K562 (cell line): ENCODE data around the gene PIP4K2A. TPM values are rescaled to one million over a fixed set of nuclear protein-coding genes. Genes with fewer than 3 reads are reported as not detected.

Source experiments
- AFF4 ChIP-seq: sonication (generic); formaldehyde crosslinking; IDR thresholded peaks from 2 replicates; pipeline ENCODE4 v1.8.0; 2023; ENCODE audit warnings: mild to moderate bottlenecking, missing genetic modification reagents
- CHAMP1 ChIP-seq: fragments of 450-650 bp; IDR thresholded peaks from 2 replicates; pipeline ENCODE4 v1.6.1; 2016; ENCODE audit warnings: mild to moderate bottlenecking
- CHCHD3 ChIP-seq: fragments of 250-450 bp; sonication (Bioruptor Pico); IDR thresholded peaks from 2 replicates; pipeline ENCODE4 v2.1.2; 2022; ENCODE audit warnings: mild to moderate bottlenecking
- DPF2 ChIP-seq: fragments of 450-650 bp; IDR thresholded peaks from 2 replicates; pipeline ENCODE4 v1.6.1; 2016
- EP300 ChIP-seq: IDR thresholded peaks from 2 replicates; pipeline ENCODE4 v1.6.1; 2012; ENCODE audit warnings: low read length, improper control_type of control experiment
- FOXA1 ChIP-seq: fragments of 450-650 bp; IDR thresholded peaks from 2 replicates; pipeline ENCODE4 v1.6.1; 2016; ENCODE audit warnings: mild to moderate bottlenecking, borderline replicate concordance
- FOXJ3 ChIP-seq: sonication (generic); formaldehyde crosslinking; IDR thresholded peaks from 2 replicates; pipeline ENCODE4 v1.4.0; 2020; ENCODE audit warnings: mild to moderate bottlenecking, missing genetic modification reagents
- HNRNPL ChIP-seq: fragments of 200-400 bp; formaldehyde crosslinking; IDR thresholded peaks from 2 replicates; pipeline ENCODE4 v1.6.1; 2017; ENCODE audit warnings: low read depth, mild to moderate bottlenecking, low read length
- HOXB6 ChIP-seq: fragments of 250-450 bp; sonication (Bioruptor Pico); IDR thresholded peaks from 2 replicates; pipeline ENCODE4 v1.5.1; 2022; ENCODE audit warnings: mild to moderate bottlenecking, borderline replicate concordance
- KLF6 ChIP-seq: fragments of 250-450 bp; sonication (Bioruptor Pico); IDR thresholded peaks from 2 replicates; pipeline ENCODE4 v1.4.0; 2020; ENCODE audit warnings: mild to moderate bottlenecking, moderate library complexity, borderline replicate concordance
- MEF2D ChIP-seq: conservative IDR thresholded peaks from 2 replicates; pipeline ENCODE4 v1.6.1; 2016; ENCODE audit warnings: low read depth, missing genetic modification characterization, missing compliant biosample characterization
- MIER1 ChIP-seq: fragments of 450-650 bp; IDR thresholded peaks from 2 replicates; pipeline ENCODE4 v1.6.1; 2016; ENCODE audit warnings: antibody characterized with exemption, mild to moderate bottlenecking, low read depth
- PKNOX1 ChIP-seq: fragments of 450-650 bp; IDR thresholded peaks from 2 replicates; pipeline ENCODE4 v1.6.1; 2016
- POU5F1 ChIP-seq: fragments of 150-350 bp; IDR thresholded peaks from 2 replicates; pipeline ENCODE4 v1.6.1; 2014; ENCODE audit warnings: borderline replicate concordance, low read length, low read depth, mild to moderate bottlenecking; ENCODE audit not compliant: partially characterized antibody
- PURB ChIP-seq: sonication (generic); formaldehyde crosslinking; IDR thresholded peaks from 2 replicates; pipeline ENCODE4 v1.9.0; 2021; ENCODE audit warnings: low read depth, mild to moderate bottlenecking, missing genetic modification reagents
- RAD21 ChIP-seq, 2 experiments: fragments of 250-450 bp in 1 of 2; fragments of 450-650 bp in 1 of 2; sonication (Bioruptor Pico) in 1 of 2; formaldehyde crosslinking in 1 of 2; IDR thresholded peaks in 1 of 2; conservative IDR thresholded peaks in 1 of 2; 2 replicates each; pipeline versions ENCODE4 v1.4.0 to v1.8.0; 2020 to 2022; ENCODE audit warnings: mild to moderate bottlenecking in 2 of 2, moderate library complexity in 1 of 2
- RBM22 ChIP-seq: fragments of 200-400 bp; formaldehyde crosslinking; IDR thresholded peaks from 2 replicates; pipeline ENCODE4 v1.6.1; 2018; ENCODE audit warnings: low read length, low read depth; ENCODE audit not compliant: poor library complexity, severe bottlenecking
- RFX7 ChIP-seq: fragments of 250-450 bp; sonication (Bioruptor Pico); IDR thresholded peaks from 2 replicates; pipeline ENCODE4 v1.5.1; 2021; ENCODE audit warnings: mild to moderate bottlenecking
- SMARCA4 ChIP-seq: fragments of 450-650 bp; IDR thresholded peaks from 2 replicates; pipeline ENCODE4 v1.6.1; 2016
- SREBF2 ChIP-seq: sonication (generic); formaldehyde crosslinking; IDR thresholded peaks from 2 replicates; pipeline ENCODE4 v1.4.0; 2020; ENCODE audit warnings: mild to moderate bottlenecking, missing genetic modification reagents
- TAF15 ChIP-seq: fragments of 200-400 bp; formaldehyde crosslinking; IDR thresholded peaks from 2 replicates; pipeline ENCODE4 v1.6.1; 2017; ENCODE audit warnings: mild to moderate bottlenecking, low read depth, low read length, moderate library complexity
- U2AF2 ChIP-seq: fragments of 200-400 bp; formaldehyde crosslinking; optimal IDR thresholded peaks from 2 replicates; pipeline ENCODE3; 2017; ENCODE audit warnings: low read depth, mild to moderate bottlenecking, low read length
- ZNF354B ChIP-seq: fragments of 250-450 bp; sonication (Bioruptor Pico); IDR thresholded peaks from 2 replicates; pipeline ENCODE4 v1.4.0; 2020
- ZNF76 ChIP-seq: fragments of 250-450 bp; sonication (Bioruptor Pico); IDR thresholded peaks from 2 replicates; pipeline ENCODE4 v1.4.0; 2020; ENCODE audit warnings: mild to moderate bottlenecking, moderate library complexity, borderline replicate concordance
- polyA plus RNA-seq, 8 experiments: library from polyadenylated mRNA; depleted of rRNA in 4 of 8; stranded (reverse) in 5 of 8; unstranded in 3 of 8; fragments of >200 nt; fragmentation: Nextera tagmentation in 2 of 8; fragmentation: Illumina TruSeq in 1 of 8; extraction: Ambion mirVana in 2 of 8; extraction: Trizol in 1 of 8; gene quantifications; 2 replicates each; pipeline versions ENCODE4 v1.2.1 to v1.2.3, GENCODE V29; 2011 to 2014; ENCODE audit warnings: inconsistent platforms in 1 of 8, missing spikeins in 1 of 8
- total RNA-seq, 7 experiments: library from RNA; depleted of rRNA in 6 of 7; stranded (reverse); fragments of >200 nt in 6 of 7; fragmentation: Illumina TruSeq in 2 of 7; extraction: Trizol in 2 of 7; gene quantifications; 2 replicates each; pipeline versions ENCODE4 v1.2.1 to v1.2.3, GENCODE V29; 2011 to 2021; ENCODE audit warnings: low replicate concordance in 1 of 7

Gene PIP4K2A
- total and polyA plus RNA-seq, 9 of the 15 experiments (the other 6 are each of a cell fraction or from before 2014, with no cell fraction given) = 35.6 to 117 (median 71.9) TPM

GRCh38 chr10:22742678-22743077, 28.3 kb upstream of the PIP4K2A start (continued):
- TF ChIP-seq ZNF354B (CRISPR knock-in tag) (no peak), RBM22 (no peak), PURB (CRISPR knock-in tag) (no peak), DPF2 (peak; percentile 58; the same call in 1 of the 2 replicates), CHCHD3 (CRISPR knock-in tag) (no peak), RFX7 (CRISPR knock-in tag) (no peak), AFF4 (CRISPR knock-in tag) (no peak), TAF15 (no peak), SMARCA4 (peak; percentile 43; the same call in 1 of the 2 replicates), HOXB6 (CRISPR knock-in tag) (no peak), SREBF2 (CRISPR knock-in tag) (no peak), CHAMP1 (peak; percentile 95), EP300 (no peak), FOXA1 (no peak), MEF2D (tag) (no peak), ZNF76 (CRISPR knock-in tag) (no peak), U2AF2 (no peak), KLF6 (CRISPR knock-in tag) (no peak), MIER1 (no peak), RAD21 (CRISPR knock-in tag; conservative IDR thresholded peaks at IDR 0.05 in 1 of 2, IDR thresholded peaks at IDR 0.05 in 1 of 2) (peak in 1 of 2 experiments; percentile 15; a peak in 1 of 4 replicates), HNRNPL (no peak), POU5F1 (no peak), PKNOX1 (peak; percentile 44), FOXJ3 (no peak)
